ENCODE data around the gene GAL3ST3.

DNA sequence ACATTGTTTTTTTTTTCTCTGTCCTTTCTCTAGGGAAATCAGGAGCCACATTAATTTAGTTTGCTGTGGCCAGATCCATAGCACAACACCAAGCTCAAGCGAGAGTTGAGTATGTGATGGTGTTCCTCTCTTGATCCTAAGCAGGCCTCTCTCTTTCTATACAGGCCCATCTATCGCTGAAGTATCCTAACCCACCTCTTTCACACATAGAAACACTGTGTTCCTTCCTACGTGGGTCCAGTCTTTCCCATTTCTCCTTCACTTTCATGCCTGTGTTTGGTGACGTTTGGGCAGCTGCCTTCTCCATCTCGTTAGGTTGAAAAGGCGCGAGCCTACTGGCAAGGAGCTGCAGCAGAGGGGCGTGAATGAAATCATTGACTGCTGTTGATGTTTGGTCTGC, 23.6 kb upstream of the GAL3ST3 start:
- TF ChIP-seq EP300 (IDR thresholded peaks at IDR 0.05) (no peak), POLR2A (IDR thresholded peaks at IDR 0.05) (no peak)
- TF ChIP-seq, protein P1, sequence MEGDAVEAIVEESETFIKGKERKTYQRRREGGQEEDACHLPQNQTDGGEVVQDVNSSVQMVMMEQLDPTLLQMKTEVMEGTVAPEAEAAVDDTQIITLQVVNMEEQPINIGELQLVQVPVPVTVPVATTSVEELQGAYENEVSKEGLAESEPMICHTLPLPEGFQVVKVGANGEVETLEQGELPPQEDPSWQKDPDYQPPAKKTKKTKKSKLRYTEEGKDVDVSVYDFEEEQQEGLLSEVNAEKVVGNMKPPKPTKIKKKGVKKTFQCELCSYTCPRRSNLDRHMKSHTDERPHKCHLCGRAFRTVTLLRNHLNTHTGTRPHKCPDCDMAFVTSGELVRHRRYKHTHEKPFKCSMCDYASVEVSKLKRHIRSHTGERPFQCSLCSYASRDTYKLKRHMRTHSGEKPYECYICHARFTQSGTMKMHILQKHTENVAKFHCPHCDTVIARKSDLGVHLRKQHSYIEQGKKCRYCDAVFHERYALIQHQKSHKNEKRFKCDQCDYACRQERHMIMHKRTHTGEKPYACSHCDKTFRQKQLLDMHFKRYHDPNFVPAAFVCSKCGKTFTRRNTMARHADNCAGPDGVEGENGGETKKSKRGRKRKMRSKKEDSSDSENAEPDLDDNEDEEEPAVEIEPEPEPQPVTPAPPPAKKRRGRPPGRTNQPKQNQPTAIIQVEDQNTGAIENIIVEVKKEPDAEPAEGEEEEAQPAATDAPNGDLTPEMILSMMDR (IDR thresholded peaks at IDR 0.05) = no peak
